Measurements from ENCODE around the gene TM4SF18.

The TM4SF18 gene

GRCh38 chr3:149280671-149281349 lies 52.6 kb downstream of the TM4SF18 start:
- TF ChIP-seq, protein P1, sequence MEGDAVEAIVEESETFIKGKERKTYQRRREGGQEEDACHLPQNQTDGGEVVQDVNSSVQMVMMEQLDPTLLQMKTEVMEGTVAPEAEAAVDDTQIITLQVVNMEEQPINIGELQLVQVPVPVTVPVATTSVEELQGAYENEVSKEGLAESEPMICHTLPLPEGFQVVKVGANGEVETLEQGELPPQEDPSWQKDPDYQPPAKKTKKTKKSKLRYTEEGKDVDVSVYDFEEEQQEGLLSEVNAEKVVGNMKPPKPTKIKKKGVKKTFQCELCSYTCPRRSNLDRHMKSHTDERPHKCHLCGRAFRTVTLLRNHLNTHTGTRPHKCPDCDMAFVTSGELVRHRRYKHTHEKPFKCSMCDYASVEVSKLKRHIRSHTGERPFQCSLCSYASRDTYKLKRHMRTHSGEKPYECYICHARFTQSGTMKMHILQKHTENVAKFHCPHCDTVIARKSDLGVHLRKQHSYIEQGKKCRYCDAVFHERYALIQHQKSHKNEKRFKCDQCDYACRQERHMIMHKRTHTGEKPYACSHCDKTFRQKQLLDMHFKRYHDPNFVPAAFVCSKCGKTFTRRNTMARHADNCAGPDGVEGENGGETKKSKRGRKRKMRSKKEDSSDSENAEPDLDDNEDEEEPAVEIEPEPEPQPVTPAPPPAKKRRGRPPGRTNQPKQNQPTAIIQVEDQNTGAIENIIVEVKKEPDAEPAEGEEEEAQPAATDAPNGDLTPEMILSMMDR (conservative IDR thresholded peaks at IDR 0.05; ENCODE audit: control insufficient read depth, insufficient read depth, low read depth, low read length): no peak
- no peak overlapping the region for H3K4me3 ChIP-seq (ENCODE audit: control insufficient read depth, low read depth, low read length)
- DNase-seq (ENCODE audit: low read depth): no peak

DNA sequence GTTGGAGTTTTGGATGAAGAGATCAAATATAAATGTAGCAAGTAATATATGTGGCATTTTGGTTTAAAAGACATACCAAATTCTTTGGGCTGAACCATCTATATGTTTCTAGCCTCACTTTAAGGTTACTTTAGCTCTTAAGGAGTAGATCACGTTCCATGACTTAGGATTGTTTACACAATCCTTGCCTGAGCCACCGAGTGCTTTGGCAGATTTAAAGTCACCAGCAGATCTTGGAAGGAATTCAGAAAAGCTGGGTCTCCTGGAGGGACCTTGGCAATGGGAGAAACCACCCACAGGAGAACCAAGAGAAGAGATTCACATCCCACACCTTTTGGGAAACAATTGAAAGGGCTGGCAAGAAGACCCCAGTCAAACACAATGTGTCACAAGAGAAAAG lies 54.5 kb downstream of the TM4SF18 start:
- DNase-seq (ENCODE audit: low read depth): no peak
- TF ChIP-seq, protein P1 (conservative IDR thresholded peaks at IDR 0.05; ENCODE audit: control insufficient read depth, insufficient read depth, low read depth, low read length): no peak
- no peak overlapping the region for H3K4me3 ChIP-seq (ENCODE audit: control insufficient read depth, low read depth, low read length)

DNA sequence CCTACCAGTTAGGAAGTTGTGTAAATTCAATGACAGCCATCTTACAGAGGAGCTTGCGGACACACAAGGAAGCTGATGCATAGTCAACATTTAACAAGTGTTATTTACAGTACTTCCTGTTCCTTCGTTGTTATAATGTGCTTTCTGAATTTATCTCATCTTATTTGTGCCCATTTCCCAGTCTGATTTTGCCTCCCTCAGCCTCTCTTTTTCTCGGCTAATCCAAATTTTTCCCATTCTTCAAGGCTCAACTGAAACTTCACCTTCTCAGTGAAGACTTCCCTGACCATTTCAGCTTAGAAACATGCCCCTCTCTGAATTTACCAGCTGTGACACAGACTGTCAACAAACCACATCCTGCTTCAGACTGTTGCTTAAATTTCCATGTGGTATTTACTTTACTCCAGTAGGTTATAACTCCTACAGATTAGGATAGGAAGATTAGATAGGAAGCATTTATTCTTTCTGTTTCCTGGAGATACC lies 56.1 kb downstream of the TM4SF18 start:
- TF ChIP-seq, protein P1 (conservative IDR thresholded peaks at IDR 0.05; ENCODE audit: control insufficient read depth, insufficient read depth, low read depth, low read length): no peak
- DNase-seq (ENCODE audit: low read depth): peak; percentile 77
- H3K4me3 ChIP-seq (ENCODE audit: control insufficient read depth, low read depth, low read length): no peak overlapping the region

GRCh38 chr3:149276619-149277018 lies 56.8 kb downstream of the TM4SF18 start:
- no peak for DNase-seq (ENCODE audit: low read depth)
- TF ChIP-seq, protein P1 (conservative IDR thresholded peaks at IDR 0.05; ENCODE audit: control insufficient read depth, insufficient read depth, low read depth, low read length): no peak
- H3K4me3 ChIP-seq (ENCODE audit: control insufficient read depth, low read depth, low read length): no peak overlapping the region

DNA sequence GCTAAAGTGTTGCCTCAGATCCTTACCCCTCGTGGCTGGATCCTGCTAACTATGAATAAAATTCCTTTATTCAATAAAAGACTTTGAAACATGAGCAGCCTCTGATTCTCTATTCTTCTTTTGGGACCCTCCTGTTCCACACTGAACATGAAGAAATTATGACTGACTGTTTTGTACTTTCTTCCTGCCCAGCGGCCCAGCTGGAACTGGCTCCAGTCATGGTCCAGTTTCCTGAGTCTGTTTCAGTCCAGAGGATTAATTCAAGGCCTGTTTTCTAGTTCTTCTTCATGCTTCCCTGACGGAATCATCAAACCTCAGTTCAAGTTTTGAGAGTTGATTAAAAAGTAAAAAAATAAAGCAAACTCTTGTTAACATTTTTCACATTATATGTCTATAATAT lies 59.2 kb downstream of the TM4SF18 start:
- no peak overlapping the region for H3K4me3 ChIP-seq (ENCODE audit: control insufficient read depth, low read depth, low read length)
- TF ChIP-seq, protein P1 (conservative IDR thresholded peaks at IDR 0.05; ENCODE audit: control insufficient read depth, insufficient read depth, low read depth, low read length): no peak
- no peak for DNase-seq (ENCODE audit: low read depth)

DNA sequence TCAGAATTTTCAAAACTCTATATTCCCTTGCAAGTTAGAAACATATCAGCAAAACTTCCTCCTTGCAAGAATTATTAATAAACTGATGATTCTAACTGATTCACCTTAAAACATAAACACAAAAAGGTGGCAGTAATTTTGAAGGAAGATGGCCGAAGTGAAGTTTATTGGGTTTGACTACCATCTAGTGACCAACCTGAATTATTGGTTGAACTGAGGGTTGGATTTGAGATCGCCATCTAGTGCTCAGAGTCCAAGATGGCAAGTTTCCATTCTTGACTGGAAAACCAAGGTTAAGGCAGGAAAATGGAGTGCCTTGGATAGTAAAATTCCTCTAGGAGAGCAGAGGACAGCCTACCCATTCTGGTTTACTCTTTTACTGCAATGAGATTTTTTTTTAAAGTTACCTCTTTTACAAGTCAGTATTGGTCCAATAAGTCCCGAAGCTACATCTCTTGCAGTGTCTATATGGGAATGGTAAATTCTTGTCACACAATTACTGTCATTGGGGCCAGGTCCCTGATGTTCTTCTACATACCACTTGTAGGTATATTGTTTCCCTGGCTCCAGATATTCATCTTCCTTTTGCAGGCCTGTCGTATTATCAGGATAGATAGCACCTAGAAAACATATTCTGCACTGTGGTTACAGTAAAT lies 60.2 kb downstream of the TM4SF18 start:
- H3K4me3 ChIP-seq (ENCODE audit: control insufficient read depth, low read depth, low read length): no peak overlapping the region
- TF ChIP-seq, protein P1 (conservative IDR thresholded peaks at IDR 0.05; ENCODE audit: control insufficient read depth, insufficient read depth, low read depth, low read length): peak; percentile 100
- peak; percentile 92 for DNase-seq (ENCODE audit: low read depth)

Measured in fibroblast of mammary gland (primary cell).